Gastrocnemius medialis (tissue), 4 donors: ENCODE measurements around the gene CRNKL1. TPM values are rescaled to one million over a fixed set of nuclear protein-coding genes. Genes with fewer than 3 reads are reported as not detected.

Experiments used
- ATAC-seq, 2 donors: fragments of 150-250 bp; one replicate each; pipeline ENCODE4 v1.9.1; 2016
- DNase-seq, 2 donors: peaks; one replicate each; pipeline ENCODE4 v3.0.0-alpha.2; 2019
- H3K27ac ChIP-seq, 4 donors: fragments of 200-600 bp; sonication (generic); 1 replicate in 1 of 4; 2 replicates in 3 of 4; pipeline ENCODE4 v1.5.1; 2016 to 2018; ENCODE audit warnings: mild to moderate bottlenecking in 2 of 4, moderate library complexity in 1 of 4
- H3K27me3 ChIP-seq, 3 donors: fragments of 200-600 bp; sonication (generic) in 2 of 3; 1 replicate in 1 of 3; 2 replicates in 2 of 3; pipeline versions ENCODE4 v1.5.1 to v1.6.0; 2016 to 2019; ENCODE audit warnings: mild to moderate bottlenecking in 1 of 3, moderate library complexity in 1 of 3
- H3K36me3 ChIP-seq, 2 donors: fragments of 200-600 bp; sonication (generic) in 1 of 2; one replicate each; pipeline ENCODE4 v1.5.1; 2017 to 2018
- H3K4me1 ChIP-seq, 2 donors: fragments of 200-600 bp; sonication (generic) in 1 of 2; one replicate each; pipeline ENCODE4 v1.5.1; 2016 to 2017; ENCODE audit warnings: mild to moderate bottlenecking in 2 of 2
- H3K4me3 ChIP-seq, 4 donors: fragments of 200-600 bp; sonication (generic) in 3 of 4; 1 replicate in 1 of 4; 2 replicates in 3 of 4; pipeline ENCODE4 v1.5.1; 2016 to 2019; ENCODE audit warnings: mild to moderate bottlenecking in 2 of 4
- H3K9me3 ChIP-seq, 3 donors: fragments of 200-600 bp; sonication (generic) in 2 of 3; 1 replicate in 1 of 3; 2 replicates in 2 of 3; pipeline ENCODE4 v1.5.1; 2016 to 2019
- CTCF ChIP-seq, 5 experiments: fragments of 450-650 bp in 3 of 5; fragments of 200-600 bp in 2 of 5; sonication (generic) in 2 of 5; IDR thresholded peaks in 4 of 5; conservative IDR thresholded peaks in 1 of 5; 1 replicate in 4 of 5; 2 replicates in 1 of 5; pipeline ENCODE4 v1.5.1; 2016 to 2019; ENCODE audit warnings: antibody characterized with exemption in 5 of 5, mild to moderate bottlenecking in 3 of 5, moderate library complexity in 3 of 5
- POLR2A ChIP-seq, 2 donors: fragments of 450-650 bp; IDR thresholded peaks; one replicate each; pipeline ENCODE4 v1.6.1; 2017; ENCODE audit warnings: antibody characterized with exemption in 2 of 2, mild to moderate bottlenecking in 2 of 2, moderate library complexity in 2 of 2
- in situ Hi-C, 4 donors: fragments of 200-750 bp; cut with MboI; loops; one replicate each; pipeline versions ENCODE4 v1.15.0 to v1.8.0; 2017; ENCODE audit warnings: low sequenced_read_pairs in 4 of 4
- intact Hi-C: fragments of 100-400 bp; cut with DNase I; formaldehyde crosslinking; loops from one replicate; pipeline ENCODE4 v1.15.1; 2023; ENCODE audit warnings: low total_unique reads
- total RNA-seq, 4 donors: library from RNA; depleted of rRNA; stranded (reverse); fragments of >200 nt; gene quantifications; one replicate each; pipeline versions ENCODE4 v1.1.0 to v1.2.3, GENCODE V29; 2016

CRNKL1 gene
- total RNA-seq, 4 donors from 2014 or later = 32.2 to 45.3 (median 39.2) TPM

DNA sequence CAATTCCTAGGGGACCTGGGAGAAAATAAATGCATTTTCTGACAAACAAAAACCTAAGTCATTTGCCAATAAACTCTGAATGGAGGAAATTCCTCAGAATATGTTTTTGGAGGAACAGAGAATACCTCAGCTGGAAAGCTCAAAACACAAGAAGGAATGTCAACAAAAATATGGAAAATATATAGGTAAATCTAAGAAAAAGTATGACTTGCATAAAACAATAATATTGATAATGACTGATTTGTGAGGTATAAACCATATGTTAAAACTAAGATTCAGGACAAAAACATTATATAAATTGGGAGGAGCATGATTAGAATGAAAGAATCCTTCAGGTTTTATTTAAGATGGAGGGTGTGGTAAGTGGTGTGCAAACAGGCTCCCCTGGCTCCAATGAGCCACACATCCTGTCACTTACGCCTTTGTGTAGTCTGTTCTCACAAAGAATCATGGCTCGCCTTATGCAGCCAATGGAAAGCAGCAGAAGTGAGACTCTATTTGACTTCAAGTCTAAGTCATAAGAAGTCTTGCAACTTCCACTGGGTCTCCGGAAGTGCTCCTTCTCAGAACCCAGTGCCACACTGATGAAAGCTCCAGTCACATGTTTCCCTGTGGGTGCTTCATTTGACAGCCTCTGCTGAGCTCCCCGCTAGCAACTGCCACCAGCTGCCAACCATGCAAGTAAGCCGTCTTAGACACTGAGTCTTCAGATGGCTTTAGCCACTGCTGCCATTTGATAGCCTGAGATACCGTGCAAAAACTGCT is 8.2 kb upstream of the CRNKL1 start:
- no peak overlapping the region for H3K4me3 ChIP-seq
- H3K4me1 ChIP-seq = no peaks in the 10 kb centered on the region
- in situ Hi-C loops (no loop called here), intact Hi-C loops (no loop called here)
- H3K9me3 ChIP-seq = no peaks in the 10 kb centered on the region
- no peak overlapping the region for H3K27ac ChIP-seq
- TF ChIP-seq POLR2A (IDR thresholded peaks at IDR 0.05) = no peak
- no peak for TF ChIP-seq CTCF (IDR thresholded peaks at IDR 0.05 in 4 of 5, conservative IDR thresholded peaks at IDR 0.05 in 1 of 5)
- peak in 1 of 2 donors; percentile 13 for ATAC-seq
- no peaks in the 10 kb centered on the region for H3K36me3 ChIP-seq
- no peaks in the 10 kb centered on the region for H3K27me3 ChIP-seq
- DNase-seq = no peak

GRCh38 chr20:20051767-20052073 is 546 bp downstream of the CRNKL1 start:
- ATAC-seq (no peak), DNase-seq (no peak)
- Histone ChIP-seq H3K36me3 (peaks cover 0 to 41% of the 10 kb centered on the region in 2 donors), H3K4me3 (peak overlapping the region; percentile 79 to 97 (median 95)), H3K4me1 (peaks cover 15 to 18% of the 10 kb centered on the region in 2 donors), H3K27me3 (no peaks in the 10 kb centered on the region), H3K9me3 (no peaks in the 10 kb centered on the region), H3K27ac (peak overlapping the region; percentile 84 to 95 (median 86))
- in situ Hi-C loops = no loop called here
- intact Hi-C loops = loop anchor here (1.0 to 5.0 kb wide), 2 partner anchors 34 to 1251 kb away; partner anchors contain the start of genes NAA20 and XRN2
- no peak for TF ChIP-seq CTCF (IDR thresholded peaks at IDR 0.05 in 4 of 5, conservative IDR thresholded peaks at IDR 0.05 in 1 of 5)
- TF ChIP-seq POLR2A (IDR thresholded peaks at IDR 0.05) = no peak

- Histone ChIP-seq H3K36me3 (peaks cover 0 to 100% of the 10 kb centered on the region in 2 donors), H3K9me3 (no peaks in the 10 kb centered on the region), H3K27ac (no peak overlapping the region), H3K4me3 (no peak overlapping the region), H3K27me3 (no peaks in the 10 kb centered on the region), H3K4me1 (no peaks in the 10 kb centered on the region)
- TF ChIP-seq CTCF (IDR thresholded peaks at IDR 0.05 in 4 of 5, conservative IDR thresholded peaks at IDR 0.05 in 1 of 5) (no peak), POLR2A (IDR thresholded peaks at IDR 0.05) (no peak)
- DNase-seq = no peak
- ATAC-seq = no peak
- in situ Hi-C loops (no loop called here), intact Hi-C loops (loop anchor here (10.0 kb wide), 1 partner anchor 535 kb away; no protein-coding TSS in a partner anchor)
Observed at GRCh38 chr20:20039752-20040387, 12.4 kb downstream of the CRNKL1 start.

GRCh38 chr20:20038586-20038985 is 13.7 kb downstream of the CRNKL1 start:
- ATAC-seq (no peak), DNase-seq (no peak)
- H3K4me1 ChIP-seq = no peaks in the 10 kb centered on the region
- no peaks in the 10 kb centered on the region for H3K9me3 ChIP-seq
- H3K36me3 ChIP-seq = peaks cover 0 to 99% of the 10 kb centered on the region in 2 donors
- in situ Hi-C loops = no loop called here
- H3K27me3 ChIP-seq = no peaks in the 10 kb centered on the region
- intact Hi-C loops = no loop called here
- TF ChIP-seq POLR2A (IDR thresholded peaks at IDR 0.05) (no peak), CTCF (IDR thresholded peaks at IDR 0.05 in 4 of 5, conservative IDR thresholded peaks at IDR 0.05 in 1 of 5) (no peak)
- H3K4me3 ChIP-seq = no peak overlapping the region
- no peak overlapping the region for H3K27ac ChIP-seq
